Liver (tissue), 3 donors: Measurements from ENCODE around the gene MOB3B.

ENCODE experiments used
- HNF4A ChIP-seq, 2 donors: conservative IDR thresholded peaks; 2 replicates each; pipeline ENCODE4 v1.6.1; 2016; ENCODE audit warnings: antibody characterized with exemption in 2 of 2, mild to moderate bottlenecking in 2 of 2
- JUND ChIP-seq, 2 donors: IDR thresholded peaks; 2 replicates each; pipeline ENCODE4 v1.6.1; 2016; ENCODE audit warnings: antibody characterized with exemption in 2 of 2
- RAD21 ChIP-seq, 2 donors: IDR thresholded peaks; 2 replicates each; pipeline ENCODE4 v1.6.1; 2016; ENCODE audit warnings: antibody characterized with exemption in 2 of 2, mild to moderate bottlenecking in 2 of 2
- SP1 ChIP-seq: IDR thresholded peaks from 2 replicates; pipeline ENCODE4 v1.6.1; 2018; ENCODE audit warnings: antibody characterized with exemption, mild to moderate bottlenecking
- TAF1 ChIP-seq: conservative IDR thresholded peaks from 2 replicates; pipeline ENCODE4 v1.6.1; 2016; ENCODE audit warnings: antibody characterized with exemption, mild to moderate bottlenecking
- YY1 ChIP-seq: IDR thresholded peaks from 2 replicates; pipeline ENCODE4 v1.6.1; 2016; ENCODE audit warnings: antibody characterized with exemption, mild to moderate bottlenecking
- TF ChIP-seq, protein P1 (sequence below): fragments of 150-350 bp; IDR thresholded peaks from 2 replicates; pipeline ENCODE4 v1.5.1; 2017; ENCODE audit warnings: improper control_type of control experiment, low read depth, low read length; ENCODE audit not compliant: missing input control
- TF ChIP-seq, protein P2 (sequence below): IDR thresholded peaks from 2 replicates; pipeline ENCODE4 v1.6.1; 2016; ENCODE audit warnings: antibody characterized with exemption
- TF ChIP-seq, protein P3 (sequence below): IDR thresholded peaks from 2 replicates; pipeline ENCODE4 v1.6.1; 2016; ENCODE audit warnings: antibody characterized with exemption
- donor health status: healthy.
- donor health status: healthy.

DNA sequence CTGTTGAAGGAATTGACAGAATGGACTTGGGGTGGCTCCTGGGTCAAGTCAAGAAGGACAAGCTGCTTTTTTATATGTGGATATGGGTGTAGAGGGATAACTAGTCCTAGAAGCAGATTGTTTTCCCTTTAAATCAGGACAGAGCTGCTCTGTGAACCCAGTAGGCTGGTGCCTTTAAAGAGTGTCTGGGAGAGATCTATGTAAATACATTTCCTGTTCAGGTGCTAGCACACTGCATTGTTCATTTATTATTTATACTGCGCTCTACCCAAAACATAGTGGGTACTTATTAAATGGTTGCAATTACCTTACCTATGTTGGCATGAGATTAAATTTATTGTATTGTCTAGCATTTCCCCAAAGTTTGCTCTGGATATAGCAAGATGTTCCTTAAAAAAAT is 146.1 kb downstream of the MOB3B start:
- TF ChIP-seq, protein P1, sequence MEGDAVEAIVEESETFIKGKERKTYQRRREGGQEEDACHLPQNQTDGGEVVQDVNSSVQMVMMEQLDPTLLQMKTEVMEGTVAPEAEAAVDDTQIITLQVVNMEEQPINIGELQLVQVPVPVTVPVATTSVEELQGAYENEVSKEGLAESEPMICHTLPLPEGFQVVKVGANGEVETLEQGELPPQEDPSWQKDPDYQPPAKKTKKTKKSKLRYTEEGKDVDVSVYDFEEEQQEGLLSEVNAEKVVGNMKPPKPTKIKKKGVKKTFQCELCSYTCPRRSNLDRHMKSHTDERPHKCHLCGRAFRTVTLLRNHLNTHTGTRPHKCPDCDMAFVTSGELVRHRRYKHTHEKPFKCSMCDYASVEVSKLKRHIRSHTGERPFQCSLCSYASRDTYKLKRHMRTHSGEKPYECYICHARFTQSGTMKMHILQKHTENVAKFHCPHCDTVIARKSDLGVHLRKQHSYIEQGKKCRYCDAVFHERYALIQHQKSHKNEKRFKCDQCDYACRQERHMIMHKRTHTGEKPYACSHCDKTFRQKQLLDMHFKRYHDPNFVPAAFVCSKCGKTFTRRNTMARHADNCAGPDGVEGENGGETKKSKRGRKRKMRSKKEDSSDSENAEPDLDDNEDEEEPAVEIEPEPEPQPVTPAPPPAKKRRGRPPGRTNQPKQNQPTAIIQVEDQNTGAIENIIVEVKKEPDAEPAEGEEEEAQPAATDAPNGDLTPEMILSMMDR: no peak
- TF ChIP-seq, protein P2, sequence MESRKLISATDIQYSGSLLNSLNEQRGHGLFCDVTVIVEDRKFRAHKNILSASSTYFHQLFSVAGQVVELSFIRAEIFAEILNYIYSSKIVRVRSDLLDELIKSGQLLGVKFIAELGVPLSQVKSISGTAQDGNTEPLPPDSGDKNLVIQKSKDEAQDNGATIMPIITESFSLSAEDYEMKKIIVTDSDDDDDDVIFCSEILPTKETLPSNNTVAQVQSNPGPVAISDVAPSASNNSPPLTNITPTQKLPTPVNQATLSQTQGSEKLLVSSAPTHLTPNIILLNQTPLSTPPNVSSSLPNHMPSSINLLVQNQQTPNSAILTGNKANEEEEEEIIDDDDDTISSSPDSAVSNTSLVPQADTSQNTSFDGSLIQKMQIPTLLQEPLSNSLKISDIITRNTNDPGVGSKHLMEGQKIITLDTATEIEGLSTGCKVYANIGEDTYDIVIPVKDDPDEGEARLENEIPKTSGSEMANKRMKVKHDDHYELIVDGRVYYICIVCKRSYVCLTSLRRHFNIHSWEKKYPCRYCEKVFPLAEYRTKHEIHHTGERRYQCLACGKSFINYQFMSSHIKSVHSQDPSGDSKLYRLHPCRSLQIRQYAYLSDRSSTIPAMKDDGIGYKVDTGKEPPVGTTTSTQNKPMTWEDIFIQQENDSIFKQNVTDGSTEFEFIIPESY: no peak
- no peak for TF ChIP-seq RAD21 (IDR thresholded peaks at IDR 0.05)
- TF ChIP-seq TAF1: no peak
- TF ChIP-seq JUND (IDR thresholded peaks at IDR 0.05): no peak
- TF ChIP-seq, protein P3, sequence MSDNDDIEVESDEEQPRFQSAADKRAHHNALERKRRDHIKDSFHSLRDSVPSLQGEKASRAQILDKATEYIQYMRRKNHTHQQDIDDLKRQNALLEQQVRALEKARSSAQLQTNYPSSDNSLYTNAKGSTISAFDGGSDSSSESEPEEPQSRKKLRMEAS: no peak
- no peak for TF ChIP-seq SP1
- no peak for TF ChIP-seq YY1
- no peak for TF ChIP-seq HNF4A (conservative IDR thresholded peaks at IDR 0.05)
